Peyer's patch (tissue), 4 donors: ENCODE measurements around the gene ZNF674. TPM values are rescaled to one million over a fixed set of nuclear protein-coding genes. Genes with fewer than 3 reads are reported as not detected.

ENCODE experiments used
- DNase-seq, 3 donors: peaks; one replicate each; pipeline ENCODE4 v3.0.0-alpha.2; 2017 to 2019
- H3K27ac ChIP-seq, 4 donors: fragments of 200-600 bp; sonication (generic); one replicate each; pipeline ENCODE4 v1.5.1; 2016 to 2019
- H3K27me3 ChIP-seq, 2 donors: fragments of 200-600 bp; sonication (generic); one replicate each; pipeline ENCODE4 v1.5.1; 2019
- H3K36me3 ChIP-seq, 3 donors: fragments of 200-600 bp; sonication (generic); one replicate each; pipeline ENCODE4 v1.5.1; 2016 to 2019
- H3K4me1 ChIP-seq, 4 donors: fragments of 200-600 bp; sonication (generic); one replicate each; pipeline ENCODE4 v1.5.1; 2016 to 2019
- H3K4me3 ChIP-seq, 4 donors: fragments of 200-600 bp; sonication (generic); 1 replicate in 3 of 4; 2 replicates in 1 of 4; pipeline ENCODE4 v1.5.1; 2016 to 2019; ENCODE audit warnings: mild to moderate bottlenecking in 1 of 4
- H3K9me3 ChIP-seq, 4 donors: fragments of 200-600 bp; sonication (generic); one replicate each; pipeline ENCODE4 v1.5.1; 2016 to 2019; ENCODE audit warnings: mild to moderate bottlenecking in 1 of 4
- CTCF ChIP-seq, 6 experiments: fragments of 450-650 bp in 4 of 6; fragments of 200-600 bp in 2 of 6; sonication (generic) in 1 of 6; IDR thresholded peaks; one replicate each; pipeline ENCODE4 v1.5.1; 2017 to 2019; ENCODE audit warnings: antibody characterized with exemption in 6 of 6, mild to moderate bottlenecking in 3 of 6, moderate library complexity in 1 of 6
- POLR2A ChIP-seq, 2 donors: fragments of 450-650 bp; IDR thresholded peaks; one replicate each; pipeline ENCODE4 v1.5.1; 2017; ENCODE audit warnings: antibody characterized with exemption in 2 of 2, mild to moderate bottlenecking in 2 of 2, moderate library complexity in 2 of 2
- small RNA-seq, 2 donors: library from RNA; depleted of rRNA; stranded (forward); fragments of <200 nt; gene quantifications; one replicate each; pipeline ENCODE3, GENCODE V24; 2016
- total RNA-seq, 4 donors: library from RNA; depleted of rRNA; stranded (reverse); fragments of >200 nt; gene quantifications; one replicate each; pipeline ENCODE4 v1.1.0, GENCODE V29; 2016

The ZNF674 gene
- total RNA-seq, 4 donors from 2014 or later: 3.3 to 18.2 (median 6.9) TPM

GRCh38 chrX:46456125-46456922 is 88.9 kb downstream of the ZNF674 start:
- Histone ChIP-seq H3K36me3 (no peaks in the 10 kb centered on the region), H3K4me1 (no peaks in the 10 kb centered on the region), H3K27me3 (no peaks in the 10 kb centered on the region), H3K27ac (no peak overlapping the region), H3K9me3 (no peaks in the 10 kb centered on the region), H3K4me3 (no peak overlapping the region)
- no peak for DNase-seq
- no peak for TF ChIP-seq CTCF (IDR thresholded peaks at IDR 0.05)
- no peak for TF ChIP-seq POLR2A (IDR thresholded peaks at IDR 0.05)

Small RNAs within 50 kb of the gene (small RNA-seq; reads per million reads assigned to genes)
- gene RF00017: 0 reads per million in 2 donors
- 0 reads per million in 2 donors for gene RNU6-50P

Other genes starting within 250 kb of the ZNF674 start
- 10 to 100 TPM in 1 of 4 donors, 1 to 10 TPM in 3; 1.7 to 10.7 (median 4.2) TPM for gene CHST7, start 28.3 kb upstream of the ZNF674 start, total RNA-seq
- 1 to 10 TPM in 3 of 4 donors, under 1 TPM in 1; 0.35 to 9.1 (median 2.2) TPM for gene SLC9A7, start 213.7 kb upstream of the ZNF674 start, total RNA-seq